Left lung (tissue), 10 donors: ENCODE results near the gene ADCK1. TPM values are rescaled to one million over a fixed set of nuclear protein-coding genes. Genes with fewer than 3 reads are reported as not detected.
"Not testable (repeated sequence)": the region's sequence is repeated elsewhere in the genome, so short reads cannot be mapped to it uniquely, and the experiment has no call there.

Source experiments
- ATAC-seq: fragments of 200-7000 bp; cut with Tn5 transposase; one replicate; pipeline ENCODE4 v1.9.1; 2020; ENCODE audit warnings: moderate library complexity
- DNase-seq, 4 donors: peaks; one replicate each; pipeline ENCODE4 v3.0.0-alpha.2; 2013 to 2020
- H3K27ac ChIP-seq, 2 donors: fragments of 200-600 bp; sonication (generic) in 1 of 2; one replicate each; pipeline versions ENCODE4 v1.5.0 to v1.8.0; 2020 to 2021
- H3K27me3 ChIP-seq, 2 donors: fragments of 200-600 bp; sonication (generic) in 1 of 2; one replicate each; pipeline versions ENCODE4 v1.5.0 to v1.8.0; 2020 to 2021
- H3K36me3 ChIP-seq, 2 donors: fragments of 200-600 bp; sonication (generic) in 1 of 2; one replicate each; pipeline versions ENCODE4 v1.5.0 to v1.8.0; 2020 to 2021
- H3K4me1 ChIP-seq, 2 donors: fragments of 200-600 bp; one replicate each; pipeline ENCODE4 v1.8.0; 2021
- H3K4me3 ChIP-seq, 2 donors: fragments of 200-600 bp; sonication (generic) in 1 of 2; one replicate each; pipeline versions ENCODE4 v1.5.0 to v1.8.0; 2020 to 2021; ENCODE audit warnings: mild to moderate bottlenecking in 1 of 2
- H3K9me3 ChIP-seq, 2 donors: fragments of 200-600 bp; sonication (generic) in 1 of 2; one replicate each; pipeline versions ENCODE4 v1.5.0 to v1.8.0; 2020 to 2021
- CTCF ChIP-seq, 2 donors: fragments of 200-600 bp; sonication (generic) in 1 of 2; IDR thresholded peaks; one replicate each; pipeline versions ENCODE4 v1.5.0 to v1.8.0; 2021; ENCODE audit warnings: antibody characterized with exemption in 2 of 2
- intact Hi-C, 2 donors: fragments of 100-400 bp; cut with DNase I; formaldehyde crosslinking; loops; one replicate each; pipeline versions ENCODE4 v1.11.2 to v1.14.2; 2022
- polyA plus RNA-seq, 6 donors: library from polyadenylated mRNA; unstranded; fragments of 120-200 nt; gene quantifications; one replicate each; pipeline ENCODE4 v1.2.1, GENCODE V29; 2013; ENCODE audit not compliant: insufficient read length in 6 of 6
- total RNA-seq, 2 donors: library from RNA; stranded (reverse); fragmentation: NEBNext Ultra II Directional; extraction: Animal tissue kit (Norgen Biotek cat#: 25700); gene quantifications; one replicate each; pipeline ENCODE4 v1.2.1, GENCODE V29; 2021
- donor health status: DM: no; HTN: yes; CAD: no.
- donor health status: DM: no; HTN: no; CAD: no.

Gene ADCK1
- total and polyA plus RNA-seq, 8 donors: 4.8 to 10.3 (median 6.9) TPM

- Histone ChIP-seq H3K4me1 (no peaks in the 10 kb centered on the region), H3K4me3 (no peak overlapping the region), H3K27ac (no peak overlapping the region), H3K27me3 (no peaks in the 10 kb centered on the region), H3K9me3 (no peaks in the 10 kb centered on the region), H3K36me3 (peaks cover 0 to under 1% of the 10 kb centered on the region in 2 donors)
- TF ChIP-seq CTCF (IDR thresholded peaks at IDR 0.05): no peak
- no peak for ATAC-seq
- intact Hi-C loops: no loop called here
- DNase-seq: no peak
These were observed 113.0 kb downstream of the ADCK1 start for GRCh38 chr14:77912754-77913556.

GRCh38 chr14:77914073-77914721, 114.3 kb downstream of the ADCK1 start:
- Histone ChIP-seq H3K4me1 (no peaks in the 10 kb centered on the region), H3K36me3 (no peaks in the 10 kb centered on the region), H3K9me3 (no peaks in the 10 kb centered on the region), H3K27ac (no peak overlapping the region), H3K4me3 (no peak overlapping the region), H3K27me3 (no peaks in the 10 kb centered on the region)
- no peak for ATAC-seq
- no peak for DNase-seq
- no peak for TF ChIP-seq CTCF (IDR thresholded peaks at IDR 0.05)
- intact Hi-C loops: no loop called here

DNA sequence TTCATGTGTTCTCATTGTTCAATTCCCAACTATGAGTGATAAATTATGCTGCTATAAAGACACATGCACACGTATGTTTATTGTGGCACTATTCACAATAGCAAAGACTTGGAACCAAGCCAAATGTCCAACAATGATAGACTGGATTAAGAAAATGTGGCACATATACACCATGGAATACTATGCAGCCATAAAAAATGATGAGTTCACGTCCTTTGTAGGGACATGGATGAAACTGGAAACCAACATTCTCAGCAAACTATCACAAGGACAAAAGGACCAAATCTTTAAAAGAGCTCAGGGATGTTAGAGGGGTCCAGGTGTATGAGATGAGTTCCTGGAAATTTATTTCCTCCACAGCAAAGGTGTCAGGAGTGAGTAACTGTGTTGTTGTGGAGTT, 115.5 kb downstream of the ADCK1 start:
- H3K9me3 ChIP-seq, H3K36me3 ChIP-seq, H3K4me3 ChIP-seq, H3K4me1 ChIP-seq, ATAC-seq, intact Hi-C loops, H3K27me3 ChIP-seq, H3K27ac ChIP-seq, DNase-seq: not testable (repeated sequence)

DNA sequence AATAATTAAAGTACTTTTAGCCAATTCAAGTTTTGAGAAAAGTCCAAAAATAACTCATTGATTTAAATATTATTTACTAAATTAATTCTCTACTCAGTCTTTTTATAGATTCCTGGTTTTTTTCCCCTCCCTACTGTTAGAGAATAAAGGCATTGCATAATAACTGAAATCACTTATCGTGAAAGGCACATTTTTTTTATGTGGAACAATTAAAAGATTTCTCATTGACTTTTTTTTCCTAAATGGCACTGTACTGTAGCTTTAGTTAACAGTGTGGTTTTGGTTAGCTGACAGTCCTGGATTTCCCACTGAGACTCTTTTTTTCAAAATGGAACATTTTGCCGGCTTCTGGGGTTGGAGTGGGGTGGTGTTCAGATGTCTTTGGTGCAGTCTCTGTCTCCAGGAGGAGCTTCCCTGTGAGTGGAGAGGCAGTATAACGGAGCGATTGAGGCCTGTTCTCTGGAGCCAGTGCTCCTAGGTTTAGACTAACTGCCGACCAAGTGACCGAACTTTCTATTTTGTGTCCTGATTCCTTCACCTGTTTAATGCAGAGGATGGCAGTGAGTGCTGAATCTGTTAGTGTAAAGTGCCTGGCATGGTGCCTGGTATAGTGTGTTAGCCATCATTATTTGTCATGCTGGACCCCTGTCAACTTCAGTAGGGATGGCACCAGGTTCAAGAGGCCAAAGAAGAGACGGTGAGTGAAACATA, 117.7 kb downstream of the ADCK1 start:
- no peak overlapping the region for H3K4me3 ChIP-seq
- intact Hi-C loops: no loop called here
- no peak overlapping the region for H3K27ac ChIP-seq
- DNase-seq (no peak), ATAC-seq (no peak)
- H3K36me3 ChIP-seq: no peaks in the 10 kb centered on the region
- H3K4me1 ChIP-seq: no peaks in the 10 kb centered on the region
- no peaks in the 10 kb centered on the region for H3K9me3 ChIP-seq
- no peak for TF ChIP-seq CTCF (IDR thresholded peaks at IDR 0.05)
- H3K27me3 ChIP-seq: no peaks in the 10 kb centered on the region

DNA sequence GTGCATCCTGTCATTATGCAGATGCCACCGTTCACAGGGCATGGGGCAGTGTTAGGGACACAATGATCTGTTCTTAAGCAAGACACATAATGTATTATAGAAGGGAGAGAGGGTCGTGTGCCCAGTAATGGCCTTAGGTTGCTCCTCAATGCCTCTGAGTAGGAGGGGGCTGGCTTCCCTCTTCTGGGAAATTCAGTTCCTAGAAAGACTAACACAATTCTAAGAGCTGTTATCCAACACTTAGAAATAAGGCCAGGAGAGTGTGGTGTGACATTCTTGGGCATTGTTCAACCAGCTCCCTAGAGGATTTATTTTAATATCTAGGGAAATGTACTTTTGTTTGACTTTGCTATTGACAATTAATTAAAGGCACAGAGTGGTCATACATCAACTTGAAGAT, 118.5 kb downstream of the ADCK1 start:
- TF ChIP-seq CTCF (IDR thresholded peaks at IDR 0.05): no peak
- H3K4me1 ChIP-seq: no peaks in the 10 kb centered on the region
- ATAC-seq (no peak), DNase-seq (no peak)
- H3K27me3 ChIP-seq: no peaks in the 10 kb centered on the region
- no peaks in the 10 kb centered on the region for H3K9me3 ChIP-seq
- H3K36me3 ChIP-seq: no peaks in the 10 kb centered on the region
- no peak overlapping the region for H3K27ac ChIP-seq
- no peak overlapping the region for H3K4me3 ChIP-seq
- intact Hi-C loops: no loop called here
